GM21717 (cell line): ENCODE data around the gene SH3BP1.

Experiments
- ATAC-seq: cut with Tn5 transposase; IDR thresholded peaks from one replicate; pipeline ENCODE4 v1.9.1; 2021; ENCODE audit warnings: mild to moderate bottlenecking, moderate library complexity; ENCODE audit not compliant: unreplicated experiment

Gene SH3BP1

DNA sequence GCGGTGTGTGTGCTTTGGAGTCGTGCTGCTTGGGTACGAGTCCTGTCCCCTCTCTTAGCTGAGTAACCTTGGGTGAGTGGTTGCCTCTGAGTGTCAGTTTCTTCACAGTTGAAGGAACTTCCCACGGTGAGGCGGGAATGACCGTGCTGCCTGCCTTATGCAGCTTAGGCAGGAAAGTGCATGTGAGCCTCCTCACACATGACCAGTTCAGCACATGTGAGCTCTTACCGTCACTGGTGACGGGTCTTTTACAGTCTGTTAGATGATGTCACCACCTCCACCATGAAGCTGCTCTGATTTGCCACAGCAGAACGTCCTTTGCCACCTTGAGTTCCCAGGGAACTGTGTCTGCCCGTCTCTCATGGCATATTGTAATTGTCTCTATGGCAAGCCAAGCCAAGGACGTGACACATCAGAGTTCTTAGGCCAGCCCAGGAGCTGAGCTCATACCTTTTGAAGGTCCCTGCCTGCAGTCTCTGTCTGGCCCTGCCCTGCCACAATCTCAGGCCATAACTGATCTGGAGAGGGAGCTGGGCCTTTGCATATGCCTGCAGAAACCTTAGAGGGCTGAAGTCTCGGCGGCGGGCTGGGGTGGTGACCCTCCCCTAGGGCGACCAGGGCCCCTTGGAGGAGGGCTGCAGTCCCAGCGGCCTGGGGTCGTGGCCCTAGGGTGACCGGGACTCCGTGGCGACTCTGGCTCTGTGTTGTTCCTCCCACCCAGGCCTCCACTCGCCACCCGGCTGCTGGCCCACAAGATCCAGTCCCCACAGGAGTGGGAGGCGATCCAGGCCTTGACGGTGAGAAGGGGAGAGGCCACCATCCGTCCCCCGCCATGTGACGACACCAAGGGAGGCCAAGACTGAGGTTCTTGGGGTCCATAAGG, 23.0 kb upstream of the SH3BP1 start:
- no peak for ATAC-seq

DNA sequence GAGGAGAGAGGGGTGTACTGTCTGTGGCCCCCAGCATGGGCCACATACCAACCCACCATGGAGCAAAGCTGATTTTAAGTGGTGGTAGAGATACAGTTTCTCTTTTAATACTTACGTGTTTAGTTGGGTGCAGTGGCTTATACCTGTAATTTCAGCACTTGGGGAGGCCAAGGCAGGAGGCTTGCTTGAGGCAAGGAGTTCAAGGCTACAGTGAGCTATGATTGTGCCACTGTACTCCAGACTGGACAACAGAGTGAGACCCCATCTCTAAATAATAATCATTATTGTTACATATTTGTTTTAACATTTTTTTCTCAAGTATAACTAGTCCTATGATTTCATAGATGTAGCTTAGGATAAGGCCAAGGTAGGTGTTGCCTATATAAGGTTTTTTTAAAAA, 22.0 kb upstream of the SH3BP1 start:
- ATAC-seq, result no peak

DNA sequence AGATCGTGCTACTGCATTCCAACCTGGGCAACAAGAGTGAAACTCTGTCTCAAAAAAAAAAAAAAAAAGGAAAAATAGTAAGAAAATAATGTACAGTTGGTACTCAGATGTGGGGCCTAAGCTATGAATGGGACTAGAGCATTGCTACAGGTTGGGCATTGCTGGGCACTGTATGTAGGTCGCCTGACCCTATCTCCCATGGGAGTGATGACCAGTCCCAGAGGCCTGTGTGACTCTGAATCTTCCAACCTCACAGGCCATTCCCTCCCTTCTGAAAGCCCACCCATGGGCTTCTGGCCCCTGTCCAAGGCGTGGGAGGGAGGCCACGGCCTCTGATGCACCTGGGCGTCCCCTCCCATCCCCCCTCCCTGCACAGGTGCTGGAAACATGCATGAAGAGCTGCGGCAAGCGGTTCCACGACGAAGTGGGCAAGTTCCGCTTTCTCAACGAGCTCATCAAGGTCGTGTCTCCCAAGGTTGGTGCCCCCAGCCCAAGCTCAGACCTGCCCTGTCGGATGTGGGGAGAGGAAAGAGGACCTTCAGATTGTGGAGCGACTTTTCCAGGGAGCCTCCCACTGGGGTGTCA, 21.3 kb upstream of the SH3BP1 start:
- ATAC-seq, result no peak

DNA sequence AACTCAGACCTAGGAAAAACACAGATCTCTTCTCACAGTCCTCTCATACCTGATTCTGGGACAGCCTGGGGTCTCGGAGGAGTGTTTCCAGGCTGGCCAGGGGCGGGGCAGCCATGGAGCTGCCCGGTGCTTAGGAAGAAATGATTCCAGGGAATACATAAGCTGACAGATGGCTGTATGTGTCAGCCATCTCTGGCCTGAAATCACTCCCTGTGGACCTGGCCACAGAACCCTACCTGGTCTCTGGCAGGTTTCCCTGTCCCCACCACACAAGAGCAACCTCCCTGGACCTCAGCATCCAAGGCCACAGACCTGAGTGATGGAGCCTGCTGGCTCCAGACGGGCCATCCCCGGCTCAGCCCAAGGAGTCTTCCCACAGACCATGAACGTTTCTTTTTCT, 20.8 kb upstream of the SH3BP1 start:
- no peak for ATAC-seq

DNA sequence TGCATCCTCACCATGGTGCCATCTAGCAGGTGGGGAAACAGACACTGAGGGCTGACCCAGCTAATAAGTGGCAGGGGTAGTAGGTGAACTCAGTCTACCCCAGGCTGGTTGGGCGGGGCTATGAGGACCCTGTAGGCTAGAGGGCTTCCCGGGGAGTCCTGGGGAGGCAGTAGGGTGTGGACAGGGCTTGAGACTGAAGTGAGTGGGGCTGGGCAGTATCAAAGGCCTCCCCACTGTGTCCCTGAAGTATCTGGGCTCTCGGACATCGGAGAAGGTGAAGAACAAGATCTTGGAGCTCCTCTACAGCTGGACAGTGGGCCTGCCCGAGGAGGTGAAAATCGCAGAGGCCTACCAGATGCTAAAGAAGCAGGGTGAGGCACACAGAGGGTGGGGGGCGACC, 19.5 kb upstream of the SH3BP1 start:
- ATAC-seq, result no peak

DNA sequence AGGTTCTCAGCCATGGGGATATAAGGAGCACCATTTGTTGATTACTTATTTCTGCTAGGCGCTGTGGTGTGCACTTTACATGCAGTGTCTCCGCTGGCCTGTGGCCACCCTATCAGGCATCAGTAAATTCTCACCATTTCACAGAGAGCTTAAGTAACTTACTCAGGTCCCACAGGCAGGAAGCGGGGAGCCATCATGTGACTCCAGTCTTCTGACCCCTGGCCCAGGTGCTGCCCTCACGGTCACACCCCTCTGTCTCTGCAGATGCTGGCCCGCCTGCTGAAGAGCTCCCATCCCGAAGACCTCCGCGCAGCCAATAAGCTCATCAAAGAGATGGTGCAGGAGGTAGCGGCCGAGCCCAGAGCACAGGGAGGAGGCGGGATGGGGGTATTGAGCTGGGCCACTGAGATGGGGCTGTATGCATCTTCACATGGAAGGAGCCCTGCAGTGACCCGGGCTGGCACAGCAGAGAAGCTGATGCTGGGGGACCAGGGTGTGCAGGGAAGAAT, 18.1 kb upstream of the SH3BP1 start:
- no peak for ATAC-seq

DNA sequence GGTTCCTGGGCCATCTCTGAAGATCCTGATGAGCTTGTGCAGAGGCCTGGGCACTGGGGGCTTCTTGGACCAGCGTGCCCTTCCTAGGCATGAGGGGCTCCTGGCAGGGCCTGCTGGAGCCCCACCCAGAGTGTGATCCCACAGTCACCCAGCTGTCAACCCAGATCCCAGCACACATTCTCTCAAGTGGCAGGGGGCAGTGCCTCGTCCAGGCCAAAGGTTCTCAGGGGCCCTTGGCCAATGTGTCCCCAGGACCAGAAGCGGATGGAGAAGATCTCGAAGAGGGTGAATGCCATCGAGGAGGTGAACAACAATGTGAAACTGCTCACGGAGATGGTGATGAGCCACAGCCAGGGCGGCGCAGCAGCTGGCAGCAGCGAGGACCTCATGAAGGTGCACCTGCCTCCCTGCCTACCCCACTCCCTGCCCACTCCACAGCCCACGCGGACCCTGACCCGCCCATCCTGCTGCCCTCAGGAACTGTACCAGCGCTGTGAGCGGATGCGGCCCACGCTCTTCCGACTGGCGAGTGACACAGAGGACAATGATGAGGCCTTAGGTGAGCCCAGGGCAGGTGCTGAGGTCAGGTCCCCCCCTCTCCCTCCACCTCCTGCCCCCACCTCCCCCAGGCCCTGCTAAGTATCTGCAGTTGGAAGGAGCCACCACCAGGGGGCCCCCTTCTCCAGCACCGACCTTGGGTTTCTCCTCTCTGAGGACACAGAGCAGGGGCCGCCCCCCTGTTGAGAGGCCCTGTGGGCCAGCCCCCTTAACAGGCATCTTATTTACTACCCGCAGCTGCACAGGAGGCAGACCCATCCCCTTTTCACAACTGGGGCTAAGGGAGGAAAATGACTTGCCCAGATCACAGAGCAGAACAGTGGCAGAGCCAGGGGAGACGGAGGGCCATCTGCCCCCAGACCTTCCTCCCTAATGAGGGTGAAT, 16.1 kb upstream of the SH3BP1 start:
- no peak for ATAC-seq

DNA sequence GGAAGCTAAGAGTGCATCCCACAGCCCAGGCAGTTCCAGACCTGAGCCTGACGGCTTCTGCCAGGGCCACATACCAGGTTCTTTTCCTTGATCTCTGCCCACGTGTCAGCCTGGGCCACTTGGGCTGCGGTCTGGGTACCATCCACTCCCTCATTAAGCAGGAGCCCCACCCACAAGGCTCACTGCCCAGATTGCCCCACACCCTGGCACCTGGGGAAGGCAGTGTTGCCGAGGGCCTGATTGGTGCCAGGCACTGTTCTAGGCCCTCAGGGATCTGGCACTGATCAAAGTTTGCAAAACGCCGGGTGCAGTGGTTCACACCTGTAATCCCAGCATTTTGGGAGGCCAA, 15.5 kb upstream of the SH3BP1 start:
- ATAC-seq, result no peak

DNA sequence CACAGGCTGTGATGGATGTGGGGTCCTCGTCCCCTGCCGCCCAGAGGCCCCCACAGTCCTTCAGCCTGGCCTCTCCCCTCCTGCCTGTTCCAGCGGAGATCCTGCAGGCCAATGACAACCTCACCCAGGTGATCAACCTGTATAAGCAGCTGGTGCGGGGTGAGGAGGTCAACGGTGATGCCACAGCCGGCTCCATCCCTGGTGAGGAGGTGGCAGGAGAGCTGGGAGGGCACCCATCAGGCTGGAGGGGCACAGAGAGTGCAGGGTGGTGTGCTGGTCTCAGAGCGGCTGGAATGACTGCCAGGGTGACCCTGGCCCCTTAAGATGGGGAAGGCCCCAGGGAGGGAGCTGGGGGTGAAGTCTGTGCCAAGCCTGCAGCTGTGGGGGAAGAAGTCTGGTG, 14.6 kb upstream of the SH3BP1 start:
- no peak for ATAC-seq

DNA sequence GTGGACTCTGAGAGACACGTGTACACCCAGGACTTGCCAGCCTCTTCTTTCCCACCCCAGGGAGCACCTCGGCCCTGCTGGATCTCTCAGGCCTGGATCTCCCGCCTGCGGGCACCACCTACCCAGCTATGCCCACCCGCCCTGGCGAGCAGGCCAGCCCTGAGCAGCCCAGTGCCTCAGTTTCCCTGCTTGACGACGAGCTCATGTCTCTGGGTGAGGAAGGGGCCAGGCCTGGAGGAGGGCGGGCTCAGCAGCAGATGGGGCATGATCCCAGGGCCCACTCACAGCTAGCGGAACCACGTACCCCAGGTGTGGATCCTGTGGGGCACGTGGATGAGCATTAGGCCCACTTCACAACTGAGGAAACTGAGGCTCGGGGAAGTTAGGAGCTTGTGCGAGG, 13.7 kb upstream of the SH3BP1 start:
- ATAC-seq, result no peak

DNA sequence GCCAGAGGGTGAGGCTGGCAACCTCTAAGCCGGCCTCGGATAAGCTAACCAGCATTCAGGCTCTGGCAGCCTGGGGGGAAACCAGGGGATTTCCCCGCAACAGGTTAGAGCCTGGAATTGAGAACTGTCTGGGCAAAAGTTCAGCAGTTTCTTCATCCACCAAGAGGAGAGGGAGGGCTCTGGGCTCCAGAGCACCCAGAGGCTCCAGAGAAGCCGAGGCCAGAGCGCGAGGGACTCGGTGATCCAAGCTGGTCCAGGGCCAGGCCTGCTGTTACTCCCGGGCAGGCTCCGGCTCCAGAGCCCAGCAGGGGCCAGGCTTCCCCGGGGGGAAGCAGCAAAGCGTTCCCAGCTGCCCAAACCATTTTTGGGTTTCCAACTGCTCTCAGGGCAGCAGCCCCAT, 13.3 kb upstream of the SH3BP1 start:
- ATAC-seq, result no peak

DNA sequence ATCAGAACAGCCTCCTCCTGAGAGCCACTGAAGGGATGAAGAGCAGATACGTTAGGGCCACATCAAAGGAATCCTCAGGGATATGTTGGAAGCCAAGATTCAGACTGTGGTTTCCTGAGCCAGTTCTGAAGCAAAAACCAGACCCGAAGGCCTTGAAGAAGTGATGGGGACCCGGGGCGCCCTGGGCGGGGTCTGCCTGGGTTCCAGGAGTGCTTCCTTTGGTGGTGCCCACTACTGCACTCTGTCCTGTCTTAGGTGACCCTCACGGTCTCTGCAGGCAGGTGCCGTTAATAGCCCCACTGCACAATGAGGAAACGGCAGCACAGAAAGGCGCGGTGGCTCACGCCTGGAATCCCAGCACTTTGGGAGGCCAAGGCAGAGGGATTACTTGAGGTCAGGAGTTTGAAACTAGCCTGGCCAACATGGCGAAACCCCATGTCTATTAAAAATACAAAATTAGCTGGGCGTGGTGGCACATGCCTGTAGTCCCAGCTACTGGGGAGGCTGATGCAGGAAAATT, 12.9 kb upstream of the SH3BP1 start:
- no peak for ATAC-seq

DNA sequence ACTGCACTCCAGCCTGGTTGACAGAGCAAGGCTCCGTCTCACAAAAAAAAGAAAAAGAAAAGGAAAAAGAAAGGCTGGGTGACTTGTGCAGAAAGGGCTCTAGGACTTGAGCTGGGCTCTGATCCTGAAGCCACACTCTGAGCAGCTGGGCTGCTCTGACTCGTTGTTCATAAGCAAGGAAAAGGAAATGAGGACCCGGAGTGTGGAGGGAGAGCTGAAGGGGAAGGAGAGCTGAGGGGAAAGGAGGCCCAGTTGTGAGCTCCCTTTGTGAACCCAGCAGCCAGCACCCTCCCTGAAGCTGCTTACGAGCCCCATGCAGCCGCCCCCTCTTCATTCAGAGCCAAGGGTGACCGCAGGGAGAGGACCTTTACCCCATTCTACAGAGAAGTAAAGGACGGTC, 12.3 kb upstream of the SH3BP1 start:
- ATAC-seq, result no peak

DNA sequence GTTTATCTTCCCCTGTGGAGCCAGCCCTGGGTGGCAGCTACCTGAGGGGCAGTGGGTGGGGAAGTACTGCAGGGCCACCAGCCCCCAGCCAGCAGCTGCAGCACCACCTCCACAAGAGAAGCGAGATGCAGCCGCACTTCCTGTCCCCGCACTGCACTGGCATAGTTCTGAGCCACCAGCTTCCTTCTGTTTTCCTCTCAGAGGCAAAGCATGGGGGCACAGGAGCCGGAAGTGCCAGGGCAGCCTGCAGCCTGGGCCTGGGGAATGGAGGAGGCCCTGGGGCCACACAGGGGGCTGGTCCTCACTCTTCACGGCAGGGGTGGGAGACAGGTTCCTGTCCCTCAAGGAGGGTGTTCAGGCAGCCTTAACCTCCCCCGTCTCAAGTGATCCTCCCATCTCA, 11.9 kb upstream of the SH3BP1 start:
- ATAC-seq, result no peak

DNA sequence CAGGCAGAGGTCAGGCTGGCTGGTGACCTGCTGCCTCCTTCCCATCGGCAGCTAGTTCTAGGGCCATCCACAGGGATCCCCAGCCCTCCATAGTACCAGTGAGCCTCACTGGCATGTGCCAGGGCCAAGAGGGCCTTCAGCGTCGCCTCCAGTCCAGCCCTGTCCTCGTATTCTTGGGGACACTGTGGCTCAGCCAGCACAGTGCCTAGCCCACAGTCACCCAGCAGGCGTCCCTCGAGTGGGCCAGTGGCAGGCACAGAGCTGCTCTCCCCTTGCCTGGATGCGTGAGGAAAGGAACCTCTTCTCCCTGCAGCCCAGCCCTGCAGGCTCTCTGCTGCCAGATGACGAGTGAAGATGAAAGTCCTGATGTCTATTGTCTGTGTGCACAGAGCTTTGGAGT, 10.6 kb upstream of the SH3BP1 start:
- no peak for ATAC-seq

DNA sequence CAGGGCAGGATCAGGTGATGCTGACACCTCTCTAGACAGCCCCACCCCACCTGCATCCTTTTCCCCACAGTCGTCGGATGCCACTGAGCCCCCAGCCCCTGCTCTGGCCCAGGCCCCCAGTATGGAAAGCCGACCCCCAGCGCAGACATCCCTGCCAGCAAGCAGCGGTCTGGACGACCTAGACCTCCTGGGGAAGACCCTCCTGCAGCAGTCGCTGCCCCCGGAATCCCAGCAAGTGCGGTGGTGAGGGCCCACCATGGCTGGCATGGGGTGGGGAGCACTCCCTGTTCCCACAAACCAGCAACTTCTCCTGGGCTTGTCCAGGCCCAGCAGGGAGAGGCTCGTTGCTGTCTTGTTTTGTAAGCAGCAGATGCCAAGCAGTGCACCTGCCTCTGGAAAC, 9.5 kb upstream of the SH3BP1 start:
- no peak for ATAC-seq

DNA sequence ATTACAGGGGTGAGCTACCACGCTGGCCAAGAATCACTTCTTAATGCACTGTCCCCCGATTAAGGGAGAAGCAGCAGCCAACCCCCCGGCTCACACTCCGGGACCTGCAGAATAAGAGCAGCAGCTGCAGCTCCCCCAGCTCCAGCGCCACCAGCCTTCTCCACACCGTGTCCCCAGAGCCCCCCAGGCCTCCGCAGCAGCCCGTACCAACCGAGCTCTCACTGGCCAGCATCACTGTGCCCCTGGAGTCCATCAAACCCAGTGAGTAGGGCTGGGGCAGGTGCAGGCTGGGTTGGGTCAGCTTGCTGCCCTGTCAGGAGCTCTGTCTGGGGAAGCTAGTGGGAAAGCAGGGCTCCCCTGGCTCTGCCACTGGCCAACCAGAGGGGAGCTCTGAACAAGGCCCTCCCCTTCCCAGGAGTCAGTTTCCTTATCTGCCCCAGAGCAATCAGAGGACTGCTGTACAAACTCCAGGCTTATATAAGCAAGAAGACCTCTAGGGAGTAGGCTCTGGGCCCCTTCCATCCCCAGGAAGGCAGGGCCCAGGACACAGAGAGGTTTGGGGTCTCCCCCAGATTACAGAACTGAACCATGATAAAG, 8.5 kb upstream of the SH3BP1 start:
- no peak for ATAC-seq

DNA sequence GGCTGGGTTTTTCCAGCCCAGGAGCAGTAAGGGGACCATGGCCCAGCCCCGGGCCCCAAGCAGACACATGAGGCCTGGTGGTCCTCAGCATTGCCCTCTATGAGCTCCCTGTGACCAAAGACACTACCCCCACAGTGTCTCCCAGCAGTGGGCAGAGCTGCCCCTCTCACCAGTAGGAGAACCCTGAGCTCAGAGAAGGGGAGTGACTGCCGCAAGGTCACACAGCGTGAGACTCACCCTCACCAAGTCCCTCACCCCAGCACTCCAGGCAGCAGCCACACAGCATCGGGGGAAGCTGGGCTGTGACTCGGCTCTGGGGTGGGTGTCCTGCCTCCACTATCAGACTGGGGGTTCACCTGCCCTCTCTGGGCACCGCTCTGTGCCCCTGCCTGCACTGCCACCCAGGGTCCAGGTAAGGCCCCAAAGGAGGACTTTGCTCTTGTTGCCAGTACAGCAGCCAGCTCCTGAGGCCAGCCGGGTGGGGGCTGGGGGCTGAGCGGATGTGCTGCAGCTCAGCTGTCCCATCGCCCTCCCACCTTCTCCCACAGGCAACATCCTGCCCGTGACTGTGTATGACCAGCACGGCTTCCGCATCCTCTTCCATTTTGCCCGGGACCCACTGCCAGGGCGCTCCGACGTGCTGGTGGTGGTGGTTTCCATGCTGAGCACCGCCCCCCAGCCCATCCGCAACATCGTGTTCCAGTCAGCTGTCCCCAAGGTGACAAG, 7.9 kb upstream of the SH3BP1 start:
- ATAC-seq, result no peak

DNA sequence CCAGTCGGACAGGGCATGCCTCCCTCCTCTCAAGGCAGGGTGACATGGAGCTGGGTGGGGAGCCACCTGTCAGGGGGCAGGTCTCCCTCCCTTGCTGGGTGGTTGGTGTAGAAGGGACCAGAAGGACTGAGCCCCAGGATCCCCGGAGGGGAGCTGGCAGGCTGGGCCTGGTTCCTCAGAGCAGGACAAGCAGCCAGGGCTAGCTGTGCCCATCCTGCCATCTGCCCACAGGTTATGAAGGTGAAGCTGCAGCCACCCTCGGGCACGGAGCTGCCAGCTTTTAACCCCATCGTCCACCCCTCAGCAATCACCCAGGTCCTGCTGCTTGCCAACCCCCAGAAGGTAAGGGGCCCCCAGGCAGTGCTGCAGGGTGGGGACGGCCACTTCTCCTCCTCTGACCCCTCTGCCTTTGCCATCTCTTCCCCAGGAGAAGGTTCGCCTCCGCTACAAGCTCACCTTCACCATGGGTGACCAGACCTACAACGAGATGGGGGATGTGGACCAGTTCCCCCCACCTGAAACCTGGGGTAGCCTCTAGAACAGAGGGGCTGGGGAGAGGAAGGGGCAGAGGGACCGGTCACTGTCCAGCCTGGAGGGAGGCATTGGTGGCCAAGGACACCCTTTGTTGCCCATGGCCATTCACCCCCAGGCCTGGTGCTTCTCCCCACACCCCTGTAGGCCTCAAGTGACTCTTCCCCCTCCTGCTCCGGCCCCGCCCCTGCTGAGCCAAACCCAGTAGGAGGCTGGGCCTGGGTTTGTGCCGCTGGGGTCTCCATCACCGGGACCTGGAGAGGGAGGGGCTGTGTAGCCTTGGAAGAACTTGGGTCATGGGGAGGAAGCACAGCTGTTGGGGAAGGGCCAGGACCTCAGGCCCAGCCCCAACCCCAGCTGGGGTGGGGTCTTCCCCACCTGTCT, 7.0 kb upstream of the SH3BP1 start:
- ATAC-seq, result peak; percentile 19
